Right cardiac atrium (tissue), 5 donors: Measurements from ENCODE around the gene ESCO1. TPM values are rescaled to one million over a fixed set of nuclear protein-coding genes. Genes with fewer than 3 reads are reported as not detected.
"Not testable (repeated sequence)": the region's sequence is repeated elsewhere in the genome, so short reads cannot be mapped to it uniquely, and the experiment has no call there.

ENCODE experiments used
- ATAC-seq, 2 donors: fragments of 200-7000 bp; cut with Tn5 transposase; one replicate each; pipeline versions ENCODE4 v1.8.0 to v1.9.1; 2020; ENCODE audit warnings: moderate library complexity in 2 of 2, mild to moderate bottlenecking in 1 of 2
- DNase-seq, 3 donors: peaks; one replicate each; pipeline ENCODE4 v3.0.0-alpha.2; 2020
- H3K27ac ChIP-seq: one replicate; pipeline ENCODE4 v1.5.1; 2013; ENCODE audit warnings: mild to moderate bottlenecking, low read length, control low read depth, moderate library complexity
- H3K27me3 ChIP-seq: one replicate; pipeline ENCODE4 v1.6.1; 2013; ENCODE audit not compliant: control insufficient read depth, insufficient read depth
- H3K4me1 ChIP-seq: one replicate; pipeline ENCODE4 v1.6.1; 2013; ENCODE audit warnings: low read length; ENCODE audit not compliant: control insufficient read depth, insufficient read depth
- H3K4me3 ChIP-seq: one replicate; pipeline ENCODE4 v1.5.1; 2013; ENCODE audit warnings: low read length, control low read depth
- H3K9me3 ChIP-seq: one replicate; pipeline ENCODE4 v1.6.1; 2013; ENCODE audit warnings: low read length; ENCODE audit not compliant: control insufficient read depth
- WGBS: extraction: QIAGEN DNeasy Blood & Tissue Kit; methylation state at CpG from one replicate; pipeline ENCODE4 v1.1.7; 2013; 5-methylcytosine and 5-hydroxymethylcytosine counted together
- intact Hi-C, 4 donors: fragments of 100-400 bp; cut with DNase I; formaldehyde crosslinking; loops; one replicate each; pipeline versions ENCODE4 v1.11.0 to v1.14.0; 2022 to 2023
- polyA plus RNA-seq: library from polyadenylated mRNA; stranded (reverse); fragments of 200-250 nt; gene quantifications from one replicate; pipeline ENCODE4 v1.2.3, GENCODE V29; 2013
- total RNA-seq, 4 donors: library from RNA; stranded (reverse); fragmentation: NEBNext Ultra II Directional; extraction: Animal tissue kit (Norgen Biotek cat#: 25700); gene quantifications; one replicate each; pipeline ENCODE4 v1.2.1, GENCODE V29; 2021
- donor health status: healthy with polysubstance abuse.
- donor health status: DM: no; HTN: yes; CAD: no.
- donor health status: DM: no; HTN: no; CAD: no.
- donor health status: DM: no; HTN: yes; CAD: no; lungs with severe emphysema.
- donor health status: DM: yes; HTN: yes; CAD: no.

Gene ESCO1
- total and polyA plus RNA-seq, 5 donors: 8.0 to 13.4 (median 11.2) TPM

GRCh38 chr18:21612125-21613039, 11.9 kb upstream of the ESCO1 start, which contains the start of gene SNRPD1:
Gene SNRPD1, plus strand, starts transcription at chr18:21612314. Its CDS starts 116 bp downstream, at chr18:21612430.
- no peaks in the 10 kb centered on the region for H3K4me1 ChIP-seq
- WGBS: under 1% methylated on average over 59 of the region's 59 CpGs
- H3K4me3 ChIP-seq: peak within 1 kb of the TSS; percentile 62
- no peaks in the 10 kb centered on the region for H3K27me3 ChIP-seq
- peak within 1 kb of the TSS; percentile 6 for H3K27ac ChIP-seq
- ATAC-seq (peak; percentile 99), DNase-seq (peak; percentile 90 to 96 (median 95))
- H3K9me3 ChIP-seq: no peaks in the 10 kb centered on the region
- intact Hi-C loops: loop anchor here in 1 of 4 donors (5.0 kb wide), 1 partner anchor 90 kb away; the partner anchor contains the start of gene ABHD3

- not testable (repeated sequence) for H3K27ac ChIP-seq, H3K27me3 ChIP-seq, H3K9me3 ChIP-seq, H3K4me1 ChIP-seq
- DNase-seq (peak in 1 of 3 donors; percentile 52), ATAC-seq (peak in 1 of 2 donors; percentile 5)
- intact Hi-C loops: loop anchor here in 1 of 4 donors (5.0 kb wide), 1 partner anchor 91 kb away; the partner anchor contains the start of gene ABHD3
- 64% methylated on average over 30 of the region's 30 CpGs for WGBS
- H3K4me3 ChIP-seq: peak overlapping the region; percentile 62
Observed at GRCh38 chr18:21611401-21612124, 11.1 kb upstream of the ESCO1 start.

DNA sequence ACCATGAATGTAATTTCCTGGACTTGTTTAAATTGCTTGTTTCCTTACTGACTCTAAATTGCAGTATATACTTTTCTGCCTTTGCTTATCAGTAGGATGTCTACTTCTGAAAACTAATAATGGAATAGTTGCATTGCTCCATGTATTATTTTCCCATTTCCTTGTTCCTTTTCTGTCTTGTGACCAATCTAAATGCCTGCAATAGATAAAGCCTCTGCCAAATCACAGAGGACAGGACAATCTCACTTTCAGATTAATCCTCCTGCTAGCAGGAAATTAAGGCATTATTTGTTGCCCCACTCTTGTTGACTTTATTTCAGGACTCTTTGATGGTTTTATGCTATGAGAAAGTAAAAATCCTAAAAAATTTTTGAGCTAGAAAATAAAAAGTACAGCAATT, 4.7 kb upstream of the ESCO1 start:
- Histone ChIP-seq H3K27ac (no peak overlapping the region), H3K9me3 (no peaks in the 10 kb centered on the region), H3K4me3 (no peak overlapping the region), H3K27me3 (no peaks in the 10 kb centered on the region), H3K4me1 (no peaks in the 10 kb centered on the region)
- intact Hi-C loops: loop anchor here in 1 of 4 donors (10.0 kb wide), 1 partner anchor 410 kb away; no protein-coding TSS in a partner anchor
- DNase-seq: no peak
- no peak for ATAC-seq

DNA sequence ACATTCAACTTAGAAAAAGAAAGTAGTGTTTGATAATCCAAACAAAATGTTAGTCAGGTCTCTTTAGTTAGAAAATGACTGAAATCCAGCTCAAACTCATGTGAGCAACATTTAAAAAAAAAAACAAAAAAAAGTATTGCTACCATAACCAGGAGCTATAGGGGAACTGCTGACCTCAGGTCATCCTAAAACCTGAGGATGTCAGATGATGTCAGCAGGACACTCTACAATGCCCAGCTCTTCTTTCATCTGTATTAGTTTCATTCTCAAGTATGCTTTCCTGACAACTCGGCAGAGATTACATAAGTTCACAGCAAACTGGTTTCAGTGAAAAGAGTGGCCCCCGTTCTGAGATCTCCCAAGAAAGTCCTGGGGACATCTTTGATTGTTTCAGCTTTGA, 4.2 kb upstream of the ESCO1 start:
- no peaks in the 10 kb centered on the region for H3K4me1 ChIP-seq
- no peaks in the 10 kb centered on the region for H3K9me3 ChIP-seq
- intact Hi-C loops: loop anchor here in 1 of 4 donors (10.0 kb wide), 1 partner anchor 410 kb away; no protein-coding TSS in a partner anchor
- no peak overlapping the region for H3K4me3 ChIP-seq
- WGBS: 28% methylated on average over 2 of the region's 2 CpGs
- H3K27me3 ChIP-seq: no peaks in the 10 kb centered on the region
- DNase-seq (no peak), ATAC-seq (no peak)
- H3K27ac ChIP-seq: no peak overlapping the region

DNA sequence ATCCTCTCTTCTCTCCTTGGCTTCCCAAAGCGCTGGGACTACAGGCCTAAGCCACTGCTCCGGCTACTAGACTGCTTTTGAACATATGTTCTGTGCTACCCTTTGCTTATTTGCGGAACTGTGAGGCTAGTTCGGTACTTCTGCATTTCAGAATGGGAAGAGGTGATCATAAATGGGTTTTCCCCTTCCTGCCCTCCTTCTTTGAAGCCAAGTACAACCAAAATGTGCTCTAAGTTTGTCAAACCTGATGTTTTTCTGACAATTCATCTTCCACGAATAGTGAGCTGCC, 1.7 kb upstream of the ESCO1 start:
- ATAC-seq: no peak
- H3K4me1 ChIP-seq: no peaks in the 10 kb centered on the region
- H3K4me3 ChIP-seq: no peak overlapping the region
- H3K27ac ChIP-seq: no peak overlapping the region
- DNase-seq: no peak
- WGBS: 85% methylated on average over 5 of the region's 5 CpGs
- H3K9me3 ChIP-seq: no peaks in the 10 kb centered on the region
- intact Hi-C loops: loop anchor here in 1 of 4 donors (10.0 kb wide), 1 partner anchor 407 kb away; no protein-coding TSS in a partner anchor
- H3K27me3 ChIP-seq: no peaks in the 10 kb centered on the region

DNA sequence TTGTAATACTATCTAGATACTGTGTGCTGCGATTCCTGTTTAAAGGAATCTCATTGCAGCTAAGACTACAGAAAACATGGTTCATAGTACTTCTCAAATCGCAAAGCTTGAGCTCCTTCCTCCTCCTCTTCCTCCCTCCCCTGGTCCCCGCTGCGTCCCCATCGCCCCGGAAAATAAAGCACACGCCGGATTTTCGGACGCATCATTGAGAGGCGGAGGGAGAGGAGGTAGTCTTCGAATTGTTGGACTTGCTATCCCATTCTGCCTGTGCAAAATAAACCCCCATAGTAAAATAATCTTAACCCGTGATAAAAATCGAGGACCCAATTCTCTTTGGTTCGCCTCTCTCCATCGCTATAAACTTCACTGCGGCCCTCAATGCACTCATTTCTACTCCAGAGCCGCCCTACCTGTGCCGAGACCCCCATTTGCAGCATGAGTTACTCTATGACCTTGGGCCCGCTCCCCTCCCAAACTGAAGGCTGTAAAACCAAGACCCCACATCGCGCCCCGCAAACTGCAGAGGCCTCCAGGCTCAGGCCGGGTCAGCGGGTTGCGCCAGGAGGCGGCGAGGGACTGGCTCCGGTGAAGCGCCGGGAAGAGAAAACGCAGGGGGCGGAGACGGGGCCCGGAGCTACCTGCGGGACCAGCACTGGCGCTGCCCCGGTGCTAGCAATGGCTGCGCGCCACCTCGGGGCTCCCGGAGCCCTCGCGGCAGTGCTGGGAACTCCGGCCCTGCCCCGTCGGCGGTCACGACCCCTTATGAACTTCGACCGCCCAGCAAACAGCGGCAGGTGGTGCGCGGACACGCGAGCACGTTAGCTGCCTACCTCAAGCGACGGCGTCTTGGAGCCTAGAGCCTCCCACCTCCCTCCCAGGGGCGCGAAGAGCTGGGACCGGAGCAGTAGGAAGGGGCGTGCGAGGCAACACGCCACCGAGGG, 649 bp downstream of the ESCO1 start:
- under 1% methylated on average over 67 of the region's 67 CpGs for WGBS
- Histone ChIP-seq H3K9me3 (no peaks in the 10 kb centered on the region), H3K4me1 (no peaks in the 10 kb centered on the region), H3K27me3 (no peaks in the 10 kb centered on the region), H3K4me3 (peak overlapping the region; percentile 50), H3K27ac (peak overlapping the region; percentile 84)
- peak; percentile 73 to 78 for ATAC-seq
- intact Hi-C loops: loop anchor here in 1 of 4 donors (10.0 kb wide), 1 partner anchor 405 kb away; no protein-coding TSS in a partner anchor
- peak; percentile 57 to 79 (median 78) for DNase-seq

DNA sequence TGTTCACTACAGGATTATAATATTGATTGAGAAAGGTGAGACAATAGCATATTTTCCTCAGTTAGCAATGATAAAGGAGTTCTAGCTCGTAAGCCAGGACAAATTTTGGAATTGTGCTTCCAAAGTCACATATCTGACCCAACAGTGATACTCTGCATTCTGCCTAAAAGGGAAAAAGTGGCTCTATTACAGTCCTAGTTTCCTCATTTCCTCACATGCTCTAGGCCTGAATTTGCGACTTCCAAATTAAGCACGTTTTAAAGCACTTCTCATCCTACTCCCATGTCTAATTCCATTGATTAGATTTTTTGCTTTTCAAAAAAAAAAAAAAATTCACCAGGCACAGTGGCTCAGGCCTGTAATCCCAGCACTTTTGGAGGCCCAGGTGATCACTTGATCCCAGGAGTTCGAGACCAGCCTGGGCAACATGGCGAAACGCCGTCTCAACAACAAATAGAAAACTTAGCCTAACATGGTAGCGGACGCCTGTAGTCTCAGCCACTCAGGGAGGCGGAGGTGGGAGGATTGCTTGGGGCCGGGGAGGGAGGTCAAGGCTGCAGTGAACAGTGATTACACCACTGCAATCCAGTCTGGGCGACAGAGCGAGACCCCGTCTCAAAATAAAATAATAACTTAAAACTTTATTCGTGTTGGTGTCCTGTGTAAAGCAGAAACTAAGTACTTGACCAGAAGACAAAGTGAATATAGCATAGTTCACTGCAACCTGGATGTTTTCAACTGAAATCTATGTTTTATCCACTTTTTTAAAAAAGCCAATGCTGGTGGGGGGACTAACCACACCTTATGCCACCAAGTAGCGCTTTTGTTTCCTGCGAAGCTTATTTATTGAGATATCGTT, 1.5 kb downstream of the ESCO1 start:
- Histone ChIP-seq H3K4me3 (peak overlapping the region; percentile 50), H3K9me3 (no peaks in the 10 kb centered on the region), H3K4me1 (no peaks in the 10 kb centered on the region), H3K27ac (no peak overlapping the region), H3K27me3 (no peaks in the 10 kb centered on the region)
- ATAC-seq (no peak), DNase-seq (no peak)
- 65% methylated on average over 18 of the region's 18 CpGs for WGBS
- intact Hi-C loops: no loop called here

DNA sequence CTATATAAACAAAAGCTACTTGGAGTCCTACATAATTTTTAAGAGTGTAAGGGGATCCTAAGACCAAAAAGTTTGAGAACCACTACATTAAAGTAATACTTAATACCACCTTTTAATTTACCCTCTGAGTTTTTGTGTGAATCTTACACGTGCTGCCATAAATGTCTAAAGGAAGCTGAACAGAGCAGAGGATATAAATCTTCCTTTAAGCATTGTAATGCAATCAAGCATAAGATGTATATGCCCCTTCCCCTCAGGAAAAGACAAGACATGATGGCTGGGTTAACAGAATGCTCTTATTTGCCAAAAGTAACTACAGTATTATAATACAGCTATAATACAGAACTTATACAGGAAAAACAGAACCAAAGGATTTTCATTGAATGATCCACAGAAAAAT, 2.9 kb downstream of the ESCO1 start:
- 59% methylated on average over 1 of the region's 1 CpG for WGBS
- intact Hi-C loops: no loop called here
- ATAC-seq: no peak
- no peaks in the 10 kb centered on the region for H3K4me1 ChIP-seq
- H3K4me3 ChIP-seq: no peak overlapping the region
- DNase-seq: no peak
- no peaks in the 10 kb centered on the region for H3K27me3 ChIP-seq
- no peak overlapping the region for H3K27ac ChIP-seq
- no peaks in the 10 kb centered on the region for H3K9me3 ChIP-seq

DNA sequence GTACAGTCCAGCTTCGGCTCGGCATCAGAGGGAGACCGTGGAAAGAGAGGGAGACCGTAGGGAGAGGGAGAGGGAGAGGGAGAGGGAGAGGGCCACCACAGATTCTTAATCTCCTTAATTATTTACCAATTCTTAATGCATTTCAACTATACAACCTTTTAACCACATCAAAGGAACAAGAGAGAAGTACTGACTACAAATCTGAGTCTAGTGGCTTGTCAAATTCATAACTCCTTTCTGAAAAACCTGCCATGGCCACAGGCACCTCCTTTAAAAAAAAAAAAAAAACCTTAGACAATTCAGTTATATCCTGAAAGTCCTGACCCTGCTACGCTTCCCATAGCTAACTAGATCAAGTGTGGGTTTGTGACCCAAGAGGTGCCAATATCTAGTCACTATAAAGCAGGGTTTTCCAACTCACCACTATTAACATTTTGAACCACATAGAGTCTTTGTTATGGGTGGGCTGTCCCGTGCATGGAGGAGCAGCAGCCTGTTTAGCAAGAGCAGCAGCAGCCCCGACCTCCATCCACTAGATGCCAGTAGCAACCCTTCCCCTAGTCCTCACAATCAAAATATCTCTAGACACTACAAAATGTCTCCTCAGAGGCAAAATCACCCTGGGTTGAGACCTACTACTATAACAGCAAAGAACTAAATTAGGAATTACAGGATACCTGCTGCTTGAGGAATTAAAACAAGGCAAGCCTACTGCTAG, 6.8 kb downstream of the ESCO1 start:
- H3K4me3 ChIP-seq: no peak overlapping the region
- intact Hi-C loops: no loop called here
- H3K27ac ChIP-seq: no peak overlapping the region
- ATAC-seq (no peak), DNase-seq (no peak)
- H3K4me1 ChIP-seq: no peaks in the 10 kb centered on the region
- no peaks in the 10 kb centered on the region for H3K27me3 ChIP-seq
- 88% methylated on average over 5 of the region's 7 CpGs for WGBS
- H3K9me3 ChIP-seq: no peaks in the 10 kb centered on the region
